SK-N-SH treated with all-trans-retinoic acid at 6 μM for 48 hours (cell line): ENCODE data around the gene MPG.

Source experiments
- ATAC-seq: fragments of 200-7000 bp; cut with Tn5 transposase; 3 replicates; pipeline ENCODE4 v1.9.1; 2020; ENCODE audit warnings: mild to moderate bottlenecking, moderate library complexity
- BACH2 ChIP-seq: fragments of 250-450 bp; sonication (Bioruptor Pico); IDR thresholded peaks from 2 replicates; pipeline ENCODE4 v1.9.0; 2021; ENCODE audit warnings: mild to moderate bottlenecking, borderline replicate concordance
- CSDC2 ChIP-seq: fragments of 250-450 bp; sonication (Bioruptor Pico); IDR thresholded peaks from 2 replicates; pipeline ENCODE4 v1.5.0; 2020; ENCODE audit warnings: mild to moderate bottlenecking, moderate library complexity
- ESRRG ChIP-seq: fragments of 250-450 bp; sonication (Bioruptor Pico); IDR thresholded peaks from 2 replicates; pipeline ENCODE4 v1.6.1; 2021; ENCODE audit warnings: mild to moderate bottlenecking
- GLIS3 ChIP-seq: fragments of 250-450 bp; sonication (Bioruptor Pico); IDR thresholded peaks from 2 replicates; pipeline ENCODE4 v1.5.0; 2020; ENCODE audit warnings: mild to moderate bottlenecking, moderate library complexity
- ISL1 ChIP-seq: fragments of 250-450 bp; sonication (Bioruptor Pico); IDR thresholded peaks from 2 replicates; pipeline ENCODE4 v2.1.2; 2022; ENCODE audit warnings: mild to moderate bottlenecking, moderate library complexity
- PPARA ChIP-seq: fragments of 250-450 bp; sonication (Bioruptor Pico); IDR thresholded peaks from 2 replicates; pipeline ENCODE4 v1.5.0; 2020; ENCODE audit warnings: mild to moderate bottlenecking, borderline replicate concordance
- RARB ChIP-seq: fragments of 250-450 bp; sonication (Bioruptor Pico); IDR thresholded peaks from 2 replicates; pipeline ENCODE4 v1.8.0; 2021; ENCODE audit warnings: mild to moderate bottlenecking, moderate library complexity
- SNAI2 ChIP-seq: fragments of 250-450 bp; sonication (Bioruptor Pico); IDR thresholded peaks from 2 replicates; pipeline ENCODE4 v1.5.0; 2020; ENCODE audit warnings: mild to moderate bottlenecking, moderate library complexity
- TCF4 ChIP-seq: fragments of 250-450 bp; sonication (Bioruptor Pico); IDR thresholded peaks from 2 replicates; pipeline ENCODE4 v1.8.0; 2021; ENCODE audit warnings: mild to moderate bottlenecking, moderate library complexity, borderline replicate concordance
- TOX ChIP-seq: fragments of 250-450 bp; sonication (Bioruptor Pico); IDR thresholded peaks from 2 replicates; pipeline ENCODE4 v1.8.0; 2021; ENCODE audit warnings: mild to moderate bottlenecking, moderate library complexity, borderline replicate concordance
- ZFP3 ChIP-seq: fragments of 250-450 bp; sonication (Bioruptor Pico); IDR thresholded peaks from 2 replicates; pipeline ENCODE4 v1.5.0; 2020; ENCODE audit warnings: mild to moderate bottlenecking, moderate library complexity
- ZFP30 ChIP-seq: fragments of 450-650 bp; formaldehyde crosslinking; IDR thresholded peaks from 2 replicates; pipeline ENCODE4 v1.5.0; 2022; ENCODE audit warnings: mild to moderate bottlenecking, moderate library complexity
- ZNF565 ChIP-seq: fragments of 450-650 bp; formaldehyde crosslinking; conservative IDR thresholded peaks from 2 replicates; pipeline ENCODE4 v1.5.0; 2020; ENCODE audit warnings: low read depth, mild to moderate bottlenecking, moderate library complexity
- ZNF70 ChIP-seq: fragments of 450-650 bp; formaldehyde crosslinking; IDR thresholded peaks from 2 replicates; pipeline ENCODE4 v1.5.0; 2020; ENCODE audit warnings: mild to moderate bottlenecking, moderate library complexity
- ZNF8 ChIP-seq: fragments of 450-650 bp; formaldehyde crosslinking; IDR thresholded peaks from 2 replicates; pipeline ENCODE4 v1.5.0; 2020; ENCODE audit warnings: mild to moderate bottlenecking, moderate library complexity
- TF ChIP-seq, protein P1 (sequence below): fragments of 250-450 bp; sonication (Bioruptor Pico); IDR thresholded peaks from 2 replicates; pipeline ENCODE4 v1.8.0; 2021; ENCODE audit warnings: low read depth, mild to moderate bottlenecking, moderate library complexity, borderline replicate concordance
- TF ChIP-seq, protein P2 (sequence below): fragments of 250-450 bp; sonication (Bioruptor Pico); IDR thresholded peaks from 2 replicates; pipeline ENCODE4 v1.8.0; 2020; ENCODE audit warnings: mild to moderate bottlenecking, moderate library complexity, borderline replicate concordance
- TF ChIP-seq, protein P3 (sequence below): fragments of 250-450 bp; sonication (Bioruptor Pico); IDR thresholded peaks from 2 replicates; pipeline ENCODE4 v1.5.1; 2020; ENCODE audit warnings: low read depth, mild to moderate bottlenecking, moderate library complexity
- TF ChIP-seq, protein P4 (sequence below): fragments of 250-450 bp; sonication (Bioruptor Pico); IDR thresholded peaks from 2 replicates; pipeline ENCODE4 v1.5.1; 2021; ENCODE audit warnings: mild to moderate bottlenecking, moderate library complexity

Gene MPG

DNA sequence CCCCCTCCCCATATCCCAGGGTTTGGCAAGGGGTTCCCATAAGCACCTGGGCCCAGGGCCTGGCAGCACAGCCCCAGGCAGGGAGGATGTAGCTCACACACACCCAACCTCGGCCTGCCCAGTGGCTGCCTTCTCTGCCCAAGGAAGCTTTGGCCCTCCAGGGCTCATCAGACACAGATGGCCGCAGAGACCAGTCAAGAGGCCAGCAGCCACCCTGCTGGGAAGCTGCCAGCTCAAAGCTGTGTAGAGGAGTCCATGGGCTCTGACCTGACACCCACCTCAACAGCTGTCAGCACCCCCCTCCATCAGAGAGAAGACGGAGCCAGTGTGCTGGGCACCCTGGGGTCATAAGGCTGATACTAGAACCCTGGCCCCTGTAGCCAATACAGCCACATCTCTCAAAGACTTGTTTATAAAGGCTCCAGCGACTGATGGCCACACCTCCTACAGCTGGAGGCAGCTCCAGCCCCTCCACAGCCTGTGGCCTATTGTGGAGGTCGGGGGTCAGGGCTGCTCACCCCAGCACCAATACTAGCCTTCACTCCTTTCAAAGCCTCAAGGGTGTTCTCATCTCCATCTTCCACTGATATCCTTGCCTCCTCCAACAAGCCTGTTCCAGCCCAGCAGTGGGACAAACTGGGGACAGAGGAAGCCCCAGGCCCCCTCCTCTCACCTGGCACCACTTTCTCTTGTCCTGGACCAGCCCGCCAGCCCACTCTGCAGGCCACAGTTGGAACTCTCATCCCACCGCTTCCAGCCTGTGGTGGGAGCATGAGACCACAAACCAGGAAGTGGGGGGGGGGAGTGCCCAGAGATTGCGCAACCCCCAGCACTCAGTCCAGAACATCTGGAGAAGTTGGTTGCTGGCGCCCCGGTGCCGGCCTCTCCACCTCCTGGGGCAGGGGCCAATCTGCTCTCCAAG is 2.2 kb upstream of the MPG start:
- ATAC-seq, result no peak
- TF ChIP-seq ZNF8 (CRISPR knock-in tag), result no peak
- TF ChIP-seq, protein P1, sequence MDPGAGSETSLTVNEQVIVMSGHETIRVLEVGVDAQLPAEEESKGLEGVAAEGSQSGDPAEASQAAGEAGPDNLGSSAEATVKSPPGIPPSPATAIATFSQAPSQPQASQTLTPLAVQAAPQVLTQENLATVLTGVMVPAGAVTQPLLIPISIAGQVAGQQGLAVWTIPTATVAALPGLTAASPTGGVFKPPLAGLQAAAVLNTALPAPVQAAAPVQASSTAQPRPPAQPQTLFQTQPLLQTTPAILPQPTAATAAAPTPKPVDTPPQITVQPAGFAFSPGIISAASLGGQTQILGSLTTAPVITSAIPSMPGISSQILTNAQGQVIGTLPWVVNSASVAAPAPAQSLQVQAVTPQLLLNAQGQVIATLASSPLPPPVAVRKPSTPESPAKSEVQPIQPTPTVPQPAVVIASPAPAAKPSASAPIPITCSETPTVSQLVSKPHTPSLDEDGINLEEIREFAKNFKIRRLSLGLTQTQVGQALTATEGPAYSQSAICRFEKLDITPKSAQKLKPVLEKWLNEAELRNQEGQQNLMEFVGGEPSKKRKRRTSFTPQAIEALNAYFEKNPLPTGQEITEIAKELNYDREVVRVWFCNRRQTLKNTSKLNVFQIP (CRISPR knock-in tag), result no peak
- no peak for TF ChIP-seq ESRRG (CRISPR knock-in tag)
- no peak for TF ChIP-seq ZFP30 (CRISPR knock-in tag)
- no peak for TF ChIP-seq ISL1
- no peak for TF ChIP-seq GLIS3 (CRISPR knock-in tag)
- TF ChIP-seq SNAI2 (CRISPR knock-in tag), result no peak
- no peak for TF ChIP-seq PPARA (CRISPR knock-in tag)
- TF ChIP-seq, all 23 proteins: peak for 0

DNA sequence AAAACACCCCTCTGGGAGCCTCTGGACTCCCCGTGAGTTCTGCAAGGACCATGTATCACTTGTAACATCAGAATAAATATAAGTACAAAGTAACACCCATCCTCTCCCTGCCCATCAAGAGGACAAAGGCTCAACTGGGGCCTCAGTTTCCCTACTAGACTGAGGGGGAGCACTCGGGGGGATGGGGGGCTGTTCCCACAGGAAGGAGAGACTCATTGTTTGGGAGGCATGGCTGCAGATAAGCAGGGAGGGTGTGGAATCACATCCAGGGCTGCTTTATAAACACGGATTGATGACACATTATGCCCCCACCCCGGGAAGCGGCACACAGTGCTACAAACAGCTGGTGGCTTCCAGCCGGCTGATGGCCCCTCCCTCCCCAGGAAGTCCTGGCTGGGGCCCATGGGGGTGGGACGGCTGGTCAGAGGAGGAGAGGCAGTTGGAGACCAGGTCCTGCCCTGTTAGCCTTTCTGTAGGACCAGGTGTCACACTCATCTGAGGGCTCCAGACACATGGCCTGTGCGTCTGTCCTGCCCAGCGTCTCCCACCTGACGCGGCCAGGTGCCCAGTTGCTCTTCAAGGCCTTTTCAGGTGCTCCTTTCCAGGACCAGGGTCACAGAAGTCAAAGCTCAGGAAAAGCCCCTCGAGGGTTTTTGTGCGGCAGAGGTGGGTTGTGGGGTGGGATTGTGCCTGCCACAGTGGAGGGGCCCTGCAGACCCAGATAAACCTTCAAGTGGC is 1.3 kb upstream of the MPG start:
- 0 out of 3 replicates have a peak, but pooled peaks have one; percentile 1 for ATAC-seq
- TF ChIP-seq, protein P2, sequence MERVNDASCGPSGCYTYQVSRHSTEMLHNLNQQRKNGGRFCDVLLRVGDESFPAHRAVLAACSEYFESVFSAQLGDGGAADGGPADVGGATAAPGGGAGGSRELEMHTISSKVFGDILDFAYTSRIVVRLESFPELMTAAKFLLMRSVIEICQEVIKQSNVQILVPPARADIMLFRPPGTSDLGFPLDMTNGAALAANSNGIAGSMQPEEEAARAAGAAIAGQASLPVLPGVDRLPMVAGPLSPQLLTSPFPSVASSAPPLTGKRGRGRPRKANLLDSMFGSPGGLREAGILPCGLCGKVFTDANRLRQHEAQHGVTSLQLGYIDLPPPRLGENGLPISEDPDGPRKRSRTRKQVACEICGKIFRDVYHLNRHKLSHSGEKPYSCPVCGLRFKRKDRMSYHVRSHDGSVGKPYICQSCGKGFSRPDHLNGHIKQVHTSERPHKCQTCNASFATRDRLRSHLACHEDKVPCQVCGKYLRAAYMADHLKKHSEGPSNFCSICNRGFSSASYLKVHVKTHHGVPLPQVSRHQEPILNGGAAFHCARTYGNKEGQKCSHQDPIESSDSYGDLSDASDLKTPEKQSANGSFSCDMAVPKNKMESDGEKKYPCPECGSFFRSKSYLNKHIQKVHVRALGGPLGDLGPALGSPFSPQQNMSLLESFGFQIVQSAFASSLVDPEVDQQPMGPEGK (CRISPR knock-in tag), result 0 out of 2 replicates have a peak, but pooled peaks have one; percentile 15
- no peak for TF ChIP-seq RARB (CRISPR knock-in tag)
- TF ChIP-seq, all 23 proteins: peak for 1

DNA sequence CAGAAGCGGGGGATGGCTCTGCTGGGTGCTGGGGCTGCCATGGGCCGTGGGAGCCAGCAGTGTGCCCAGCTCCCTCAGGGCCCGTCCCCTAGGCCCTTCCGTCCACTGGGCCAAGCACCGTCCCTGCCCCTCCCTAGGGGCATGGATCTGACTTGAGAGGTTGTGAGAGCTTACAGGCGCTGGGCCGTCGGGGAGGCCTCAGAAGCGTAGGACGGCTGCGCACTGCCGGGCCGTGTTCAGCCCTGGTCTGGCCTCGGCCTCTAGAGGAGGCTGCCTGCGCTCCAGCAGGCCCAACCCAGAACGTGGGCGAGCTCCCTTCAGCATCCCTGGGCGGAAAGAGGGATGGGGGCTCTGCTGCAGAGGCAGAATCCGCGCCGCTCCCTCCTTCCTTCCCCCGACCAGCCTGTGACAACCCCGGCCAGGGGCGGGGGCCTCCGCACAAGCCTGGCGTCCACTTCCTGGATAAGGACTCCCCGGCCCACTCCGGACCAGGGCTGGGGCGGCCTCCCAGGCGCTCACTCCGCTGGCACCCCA is 685 bp upstream of the MPG start:
- ATAC-seq, result peak; percentile 47
- TF ChIP-seq ZFP3 (CRISPR knock-in tag) (no peak), TCF4 (CRISPR knock-in tag) (no peak), GLIS3 (CRISPR knock-in tag) (no peak), TOX (no peak), RARB (CRISPR knock-in tag) (no peak), ZNF565 (CRISPR knock-in tag) (no peak), CSDC2 (CRISPR knock-in tag) (no peak), PPARA (CRISPR knock-in tag) (no peak), BACH2 (CRISPR knock-in tag) (no peak), ZFP30 (CRISPR knock-in tag) (no peak), ZNF70 (CRISPR knock-in tag) (no peak), ISL1 (no peak), ESRRG (CRISPR knock-in tag) (no peak), SNAI2 (CRISPR knock-in tag) (no peak)
- TF ChIP-seq, protein P1 (CRISPR knock-in tag), result no peak
- TF ChIP-seq, protein P3, sequence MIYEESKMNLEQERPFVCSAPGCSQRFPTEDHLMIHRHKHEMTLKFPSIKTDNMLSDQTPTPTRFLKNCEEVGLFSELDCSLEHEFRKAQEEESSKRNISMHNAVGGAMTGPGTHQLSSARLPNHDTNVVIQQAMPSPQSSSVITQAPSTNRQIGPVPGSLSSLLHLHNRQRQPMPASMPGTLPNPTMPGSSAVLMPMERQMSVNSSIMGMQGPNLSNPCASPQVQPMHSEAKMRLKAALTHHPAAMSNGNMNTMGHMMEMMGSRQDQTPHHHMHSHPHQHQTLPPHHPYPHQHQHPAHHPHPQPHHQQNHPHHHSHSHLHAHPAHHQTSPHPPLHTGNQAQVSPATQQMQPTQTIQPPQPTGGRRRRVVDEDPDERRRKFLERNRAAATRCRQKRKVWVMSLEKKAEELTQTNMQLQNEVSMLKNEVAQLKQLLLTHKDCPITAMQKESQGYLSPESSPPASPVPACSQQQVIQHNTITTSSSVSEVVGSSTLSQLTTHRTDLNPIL (CRISPR knock-in tag), result no peak
- TF ChIP-seq, protein P4, sequence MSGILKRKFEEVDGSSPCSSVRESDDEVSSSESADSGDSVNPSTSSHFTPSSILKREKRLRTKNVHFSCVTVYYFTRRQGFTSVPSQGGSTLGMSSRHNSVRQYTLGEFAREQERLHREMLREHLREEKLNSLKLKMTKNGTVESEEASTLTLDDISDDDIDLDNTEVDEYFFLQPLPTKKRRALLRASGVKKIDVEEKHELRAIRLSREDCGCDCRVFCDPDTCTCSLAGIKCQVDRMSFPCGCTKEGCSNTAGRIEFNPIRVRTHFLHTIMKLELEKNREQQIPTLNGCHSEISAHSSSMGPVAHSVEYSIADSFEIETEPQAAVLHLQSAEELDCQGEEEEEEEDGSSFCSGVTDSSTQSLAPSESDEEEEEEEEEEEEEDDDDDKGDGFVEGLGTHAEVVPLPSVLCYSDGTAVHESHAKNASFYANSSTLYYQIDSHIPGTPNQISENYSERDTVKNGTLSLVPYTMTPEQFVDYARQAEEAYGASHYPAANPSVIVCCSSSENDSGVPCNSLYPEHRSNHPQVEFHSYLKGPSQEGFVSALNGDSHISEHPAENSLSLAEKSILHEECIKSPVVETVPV, result no peak
- TF ChIP-seq, protein P2 (CRISPR knock-in tag), result no peak
